Mucosa of stomach (tissue), 1 donor: ENCODE data around the gene MAEL.

Experiments used
- H3K27me3 ChIP-seq: one replicate; pipeline ENCODE4 v1.7.0; 2013; ENCODE audit warnings: mild to moderate bottlenecking, low read length; ENCODE audit not compliant: control insufficient read depth, insufficient read depth
- H3K36me3 ChIP-seq: one replicate; pipeline ENCODE4 v1.7.0; 2013; ENCODE audit warnings: low read length; ENCODE audit not compliant: control insufficient read depth, insufficient read depth
- H3K4me1 ChIP-seq: one replicate; pipeline ENCODE4 v1.7.0; 2013; ENCODE audit warnings: mild to moderate bottlenecking, low read length; ENCODE audit not compliant: control insufficient read depth, insufficient read depth
- H3K4me3 ChIP-seq: one replicate; pipeline ENCODE4 v1.7.0; 2013; ENCODE audit warnings: low read length
- H3K9ac ChIP-seq: one replicate; pipeline ENCODE4 v1.7.0; 2013; ENCODE audit warnings: mild to moderate bottlenecking, low read length, moderate library complexity
- H3K9me3 ChIP-seq: one replicate; pipeline ENCODE4 v1.7.0; 2013; ENCODE audit warnings: mild to moderate bottlenecking, low read length, moderate library complexity; ENCODE audit not compliant: control insufficient read depth
- donor health status: Pancreatic carcinoma.

The MAEL gene

DNA sequence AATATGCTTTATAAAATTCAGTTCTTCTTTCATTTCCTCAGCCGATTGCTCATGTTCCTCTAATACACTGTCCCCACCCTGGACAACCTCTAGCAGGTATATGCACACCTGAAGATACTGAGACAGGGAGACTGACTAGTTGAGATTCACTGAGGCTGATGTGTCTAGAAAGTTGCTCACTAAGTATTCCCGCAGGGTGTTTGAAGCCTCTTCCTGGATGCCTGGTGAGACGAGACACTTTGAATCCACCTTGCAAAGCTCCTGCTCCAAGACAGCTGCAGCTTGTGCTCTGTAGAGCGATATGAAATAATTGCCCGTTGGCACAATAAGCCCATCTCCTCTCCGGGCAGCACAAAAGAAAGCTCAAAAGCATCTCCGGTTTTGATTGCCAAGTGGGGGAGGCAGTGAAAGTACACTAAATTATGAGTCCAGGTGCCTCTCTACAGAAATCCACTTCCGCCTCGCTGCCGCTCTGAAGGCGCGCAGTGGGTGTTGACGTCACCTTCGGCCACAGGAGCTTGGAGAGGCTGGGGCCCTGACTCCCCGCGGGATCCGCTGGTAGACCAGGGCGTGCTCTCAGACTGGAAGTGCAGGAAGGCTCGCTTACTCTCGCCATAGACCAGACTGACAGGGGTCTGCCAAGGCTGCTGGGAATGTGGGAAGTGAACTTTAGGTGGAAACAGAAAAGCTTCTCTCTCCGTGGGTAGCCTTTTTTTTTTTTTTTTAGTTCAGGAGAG lies 54.8 kb downstream of the MAEL start:
- Histone ChIP-seq H3K4me3 (peak overlapping the region; percentile 11), H3K4me1 (no peaks in the 10 kb centered on the region), H3K36me3 (no peaks in the 10 kb centered on the region), H3K9ac (peak overlapping the region; percentile 44), H3K27me3 (no peaks in the 10 kb centered on the region), H3K9me3 (no peaks in the 10 kb centered on the region)

DNA sequence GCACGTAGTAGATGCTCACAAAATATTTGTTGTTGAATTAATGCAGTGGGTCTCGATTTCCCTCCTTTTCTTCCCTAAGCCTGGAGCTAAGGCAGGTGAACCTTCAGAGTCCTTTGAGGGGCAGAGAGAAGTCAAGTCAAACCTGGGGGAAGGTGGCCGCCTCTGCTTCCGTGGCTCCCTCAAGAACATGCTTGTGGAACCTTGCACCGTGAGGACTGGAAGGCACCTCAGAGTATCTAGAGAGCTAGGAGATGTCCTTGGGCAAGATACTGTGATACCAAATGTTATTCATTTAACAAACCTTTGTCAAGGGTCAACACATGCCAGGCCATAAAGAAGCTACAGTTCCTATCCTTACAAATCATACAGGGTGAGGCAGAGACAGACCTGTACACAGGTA lies 62.8 kb downstream of the MAEL start:
- Histone ChIP-seq H3K27me3 (no peaks in the 10 kb centered on the region), H3K9me3 (no peaks in the 10 kb centered on the region), H3K9ac (no peak overlapping the region), H3K4me1 (no peaks in the 10 kb centered on the region), H3K4me3 (no peak overlapping the region), H3K36me3 (no peaks in the 10 kb centered on the region)

DNA sequence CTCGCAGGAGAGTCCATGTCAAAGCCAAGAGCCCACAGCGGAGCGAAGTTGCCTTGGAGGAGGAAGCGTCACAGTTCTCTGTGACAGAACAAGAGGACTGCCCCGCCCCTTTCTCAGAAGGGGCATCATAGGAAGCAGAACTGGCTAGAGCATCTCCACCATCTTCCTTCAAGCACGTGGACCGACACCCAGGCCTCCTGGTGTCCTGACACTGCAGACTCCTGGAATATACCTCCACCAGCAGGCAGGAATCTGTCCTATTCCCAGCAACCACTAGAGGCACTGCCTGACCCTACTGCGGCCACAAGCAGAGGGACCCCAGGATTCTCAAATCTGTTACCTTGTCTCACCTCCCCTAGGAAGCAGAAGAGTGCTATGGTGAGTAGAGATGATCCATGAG lies 63.3 kb downstream of the MAEL start:
- Histone ChIP-seq H3K4me1 (no peaks in the 10 kb centered on the region), H3K9ac (no peak overlapping the region), H3K4me3 (no peak overlapping the region), H3K27me3 (no peaks in the 10 kb centered on the region), H3K9me3 (no peaks in the 10 kb centered on the region), H3K36me3 (no peaks in the 10 kb centered on the region)

DNA sequence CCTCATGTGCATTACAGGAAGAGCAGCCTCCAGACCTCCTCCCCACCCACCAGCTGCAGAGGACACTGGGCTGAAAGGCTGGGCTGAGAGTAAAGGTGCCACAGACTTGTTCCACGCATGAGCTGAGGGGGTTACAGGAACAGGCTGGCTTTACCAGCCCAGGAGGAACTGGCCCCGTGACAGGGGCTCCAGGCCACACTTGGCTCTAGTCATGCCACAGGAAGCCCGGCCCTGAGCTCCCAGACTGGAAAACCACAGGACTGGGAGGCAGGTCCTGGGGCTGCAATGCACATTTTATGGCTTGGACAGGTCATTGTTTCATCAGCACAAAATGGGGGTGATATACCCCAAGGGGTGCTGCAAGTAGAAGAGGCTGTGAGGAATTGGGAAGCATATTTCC lies 65.5 kb downstream of the MAEL start:
- Histone ChIP-seq H3K9me3 (no peaks in the 10 kb centered on the region), H3K9ac (no peak overlapping the region), H3K36me3 (no peaks in the 10 kb centered on the region), H3K4me3 (no peak overlapping the region), H3K27me3 (peaks cover under 1% of the 10 kb centered on the region), H3K4me1 (peaks cover 6% of the 10 kb centered on the region)

DNA sequence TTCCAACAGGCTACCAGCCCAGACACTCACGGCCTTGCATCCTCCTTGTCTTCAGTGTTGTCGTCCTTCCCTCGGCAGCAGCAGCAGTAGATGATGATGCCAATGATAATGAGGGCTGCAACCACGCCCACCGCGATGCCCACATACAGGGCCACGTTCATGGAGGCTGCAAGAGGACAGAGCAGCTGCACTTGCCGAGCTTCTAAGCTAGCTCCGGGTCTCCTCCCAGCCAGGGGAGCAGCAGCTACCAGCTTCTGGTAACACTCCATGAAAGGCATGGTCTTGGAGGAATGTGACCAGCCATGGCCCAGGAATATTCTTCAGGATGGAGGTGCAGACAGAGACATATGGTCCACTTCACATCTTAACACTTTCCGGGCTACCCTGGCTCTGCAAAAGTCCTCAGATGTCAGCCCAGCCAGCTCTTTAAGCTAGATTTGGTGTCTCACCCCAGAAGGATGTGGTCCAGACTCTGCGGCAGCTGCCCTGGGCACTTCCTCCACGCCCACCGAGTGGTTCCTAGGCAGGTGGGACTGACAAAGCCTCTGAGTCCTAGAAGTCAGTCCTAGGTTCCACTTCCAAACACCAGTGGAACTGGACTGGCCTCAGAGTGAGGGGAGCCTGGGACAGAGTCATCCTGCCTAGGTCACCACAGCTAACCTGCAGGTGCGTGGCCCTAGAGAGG lies 66.0 kb downstream of the MAEL start:
- peaks cover 6% of the 10 kb centered on the region for H3K4me1 ChIP-seq
- no peaks in the 10 kb centered on the region for H3K9me3 ChIP-seq
- no peak overlapping the region for H3K4me3 ChIP-seq
- H3K9ac ChIP-seq, result no peak overlapping the region
- H3K27me3 ChIP-seq, result peaks cover 3% of the 10 kb centered on the region
- no peaks in the 10 kb centered on the region for H3K36me3 ChIP-seq

DNA sequence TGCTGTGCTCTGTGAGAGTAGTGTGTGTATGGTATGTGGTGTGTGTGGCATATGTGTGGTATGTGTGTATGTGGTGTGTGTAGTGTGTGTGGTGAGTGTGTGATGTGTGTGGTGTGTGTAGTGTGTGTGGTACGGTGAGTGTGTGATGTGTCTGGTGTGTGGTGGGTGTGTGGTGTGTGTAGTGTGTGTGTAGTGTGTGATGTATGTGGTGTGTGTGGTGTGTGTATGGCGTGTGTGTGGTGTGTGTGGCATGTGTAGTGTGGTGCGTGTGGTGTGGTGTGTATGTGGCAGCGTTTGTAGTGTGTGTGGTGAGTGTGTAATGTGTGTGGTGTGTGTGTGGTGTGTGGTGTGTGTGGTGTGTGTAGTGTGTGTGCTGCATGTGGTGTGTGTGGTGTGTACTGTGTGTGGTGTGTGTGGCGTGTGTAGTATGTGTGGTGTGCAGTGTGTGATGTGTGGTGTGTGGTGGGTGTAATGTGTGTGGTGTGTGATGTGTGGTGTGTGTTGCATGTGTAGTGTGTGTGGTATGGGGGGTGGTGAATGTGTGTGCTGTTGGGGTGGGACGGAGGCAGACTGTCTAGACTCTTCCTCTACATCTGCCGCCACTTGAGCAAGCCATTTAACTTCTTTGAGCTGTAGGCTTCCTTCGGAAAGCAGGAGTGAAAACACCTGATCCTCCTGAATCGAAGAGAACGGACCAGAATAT lies 67.6 kb downstream of the MAEL start:
- Histone ChIP-seq H3K36me3 (no peaks in the 10 kb centered on the region), H3K27me3 (peaks cover 3% of the 10 kb centered on the region), H3K4me1 (peaks cover 6% of the 10 kb centered on the region), H3K9me3 (no peaks in the 10 kb centered on the region), H3K9ac (no peak overlapping the region), H3K4me3 (no peak overlapping the region)

DNA sequence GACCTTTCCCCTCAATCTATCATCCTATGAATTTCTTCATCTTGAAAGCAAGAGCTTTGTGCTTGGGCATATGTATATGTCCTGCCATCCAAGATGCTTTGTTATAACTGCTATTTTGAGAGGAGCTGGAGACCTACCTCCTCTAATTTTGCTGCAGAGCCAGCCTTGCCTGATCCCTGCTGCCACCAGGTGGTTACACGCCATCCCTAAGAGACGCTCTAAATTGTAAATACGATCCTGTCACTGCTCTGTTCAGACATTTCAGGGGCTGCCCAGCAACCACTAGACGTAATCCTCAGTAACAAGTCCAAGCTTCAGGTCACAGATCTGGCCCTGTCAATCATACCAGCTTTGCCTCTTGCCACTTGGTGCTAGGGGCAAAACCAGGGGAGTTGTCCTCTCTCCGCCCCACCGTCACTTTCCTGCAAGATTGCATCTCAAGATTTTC lies 68.2 kb downstream of the MAEL start:
- peaks cover 6% of the 10 kb centered on the region for H3K4me1 ChIP-seq
- no peaks in the 10 kb centered on the region for H3K36me3 ChIP-seq
- no peaks in the 10 kb centered on the region for H3K9me3 ChIP-seq
- H3K27me3 ChIP-seq, result peaks cover 3% of the 10 kb centered on the region
- no peak overlapping the region for H3K4me3 ChIP-seq
- no peak overlapping the region for H3K9ac ChIP-seq

DNA sequence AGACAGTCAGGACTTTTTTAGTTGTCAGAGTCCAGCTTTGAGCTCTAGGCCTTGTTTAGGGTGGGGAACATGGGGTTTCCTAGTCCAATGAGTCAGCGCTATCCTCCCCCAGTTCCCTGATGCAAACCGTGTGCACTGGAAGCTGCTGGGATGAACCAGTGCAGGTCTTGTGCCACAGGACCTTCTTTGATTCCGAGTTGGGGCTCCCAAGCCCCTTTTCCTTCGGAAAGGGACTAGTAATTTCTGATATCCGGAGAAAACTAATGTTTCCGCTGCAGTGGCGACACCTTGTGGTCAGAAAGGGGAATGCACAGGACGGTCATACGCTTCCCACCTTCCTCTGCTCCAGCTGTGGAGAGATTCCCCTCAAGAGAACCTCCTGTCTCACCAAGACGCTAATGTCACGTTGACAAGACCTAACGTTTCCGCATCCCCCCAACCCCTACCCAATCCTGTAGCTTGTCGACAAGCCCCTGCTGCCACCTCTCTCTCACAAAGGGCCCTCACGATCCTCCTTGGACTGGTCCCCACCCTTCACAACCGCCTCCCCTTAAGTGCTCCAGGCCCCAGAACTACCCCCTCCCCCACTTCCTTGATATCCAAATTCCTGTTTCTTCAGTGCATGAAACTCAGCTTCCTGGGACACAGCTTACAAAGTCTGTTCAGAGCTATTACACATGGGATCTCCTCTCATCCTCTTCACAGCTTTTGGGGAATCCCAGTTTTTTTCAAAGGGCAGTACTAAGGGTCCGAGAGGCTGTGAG lies 70.1 kb downstream of the MAEL start:
- Histone ChIP-seq H3K4me3 (no peak overlapping the region), H3K9me3 (no peaks in the 10 kb centered on the region), H3K4me1 (peaks cover 6% of the 10 kb centered on the region), H3K36me3 (no peaks in the 10 kb centered on the region), H3K27me3 (peaks cover 3% of the 10 kb centered on the region), H3K9ac (peak overlapping the region; percentile 33)

DNA sequence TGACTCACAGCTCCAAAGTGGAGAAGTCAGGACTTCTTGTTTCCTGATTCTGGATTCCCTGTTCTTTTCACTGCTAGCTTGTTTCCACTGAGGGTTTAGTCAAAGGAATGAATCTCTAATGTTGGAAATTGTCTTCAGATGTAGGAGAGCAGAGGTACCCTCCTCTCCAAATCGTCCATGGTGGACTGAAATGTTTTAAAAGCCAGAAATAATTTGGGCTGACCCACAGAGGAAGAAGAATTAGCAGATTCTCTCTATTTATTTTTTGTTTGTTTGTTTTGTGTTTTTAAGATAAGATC lies 70.7 kb downstream of the MAEL start:
- H3K27me3 ChIP-seq, result peaks cover 3% of the 10 kb centered on the region
- H3K9ac ChIP-seq, result no peak overlapping the region
- H3K4me1 ChIP-seq, result peaks cover 6% of the 10 kb centered on the region
- no peaks in the 10 kb centered on the region for H3K9me3 ChIP-seq
- H3K4me3 ChIP-seq, result no peak overlapping the region
- no peaks in the 10 kb centered on the region for H3K36me3 ChIP-seq

DNA sequence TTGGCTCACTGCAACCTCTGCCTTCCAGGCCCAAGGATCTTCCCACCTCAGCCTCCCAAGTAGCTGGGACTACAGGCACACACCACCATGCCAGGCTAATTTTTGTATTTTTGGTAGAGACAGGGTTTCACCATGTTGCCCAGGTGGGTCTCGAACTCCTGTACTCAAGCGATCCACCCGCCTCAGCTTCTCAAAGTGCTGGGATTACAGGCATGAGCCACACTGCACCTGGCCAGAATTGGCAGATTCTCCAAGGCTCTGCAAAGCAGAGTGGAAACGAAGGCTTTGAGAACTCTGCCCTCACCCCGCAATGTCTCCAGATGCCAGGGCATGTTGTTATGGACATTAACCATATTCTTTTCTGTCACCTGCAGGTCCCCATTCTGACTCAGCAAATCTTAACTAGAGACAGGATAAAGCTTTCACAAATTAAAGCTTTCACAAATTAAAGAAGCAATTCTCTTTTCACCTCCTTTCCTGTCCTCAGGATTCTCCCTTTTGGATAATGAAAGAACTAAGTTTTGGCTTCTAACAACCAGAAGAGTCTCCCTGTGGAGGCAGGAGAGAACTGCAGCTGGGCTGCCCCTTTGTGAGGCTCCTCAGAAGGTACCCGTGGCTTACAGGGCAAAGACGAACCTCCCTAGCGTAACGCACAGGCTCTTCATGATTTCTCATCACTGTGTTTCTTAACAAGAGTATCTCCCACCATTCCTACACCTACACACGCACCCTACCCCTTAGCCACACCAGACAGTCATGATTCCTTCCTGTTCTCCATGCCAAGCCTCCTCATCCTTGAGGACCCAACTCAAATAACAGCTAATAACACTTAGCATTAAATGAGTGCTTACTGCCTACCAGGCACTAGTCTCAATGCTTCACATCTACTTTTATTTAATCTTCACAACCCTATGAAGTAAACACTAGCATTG lies 71.3 kb downstream of the MAEL start:
- Histone ChIP-seq H3K4me3 (no peak overlapping the region), H3K27me3 (peaks cover 3% of the 10 kb centered on the region), H3K36me3 (no peaks in the 10 kb centered on the region), H3K4me1 (peaks cover 12% of the 10 kb centered on the region), H3K9ac (no peak overlapping the region), H3K9me3 (no peaks in the 10 kb centered on the region)

DNA sequence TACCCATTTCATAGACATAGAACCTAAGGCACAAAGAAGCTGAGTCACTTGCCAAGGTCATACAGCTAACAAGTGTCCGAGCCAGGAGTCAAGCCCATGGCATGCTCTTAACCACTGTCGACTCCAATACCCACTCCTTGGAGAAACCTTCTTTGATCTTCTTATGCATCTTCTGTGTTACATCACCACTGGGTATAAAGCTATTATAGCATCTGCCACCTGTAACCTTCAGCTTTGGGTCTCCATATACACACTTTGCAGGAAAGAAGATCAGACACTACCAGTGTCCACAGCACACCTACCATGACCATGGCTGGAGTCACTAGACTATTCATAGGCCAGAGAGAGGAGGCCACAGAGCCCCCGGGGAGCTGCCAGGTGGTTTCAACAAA lies 72.0 kb downstream of the MAEL start:
- Histone ChIP-seq H3K4me1 (peaks cover 18% of the 10 kb centered on the region), H3K4me3 (no peak overlapping the region), H3K9ac (no peak overlapping the region), H3K36me3 (no peaks in the 10 kb centered on the region), H3K9me3 (no peaks in the 10 kb centered on the region), H3K27me3 (peaks cover 3% of the 10 kb centered on the region)
